ENCODE results near the gene IL15RA.
A peak's percentile ranks its signal among the peaks of the same experiment; 100 is the strongest.

Gene IL15RA, protein sequence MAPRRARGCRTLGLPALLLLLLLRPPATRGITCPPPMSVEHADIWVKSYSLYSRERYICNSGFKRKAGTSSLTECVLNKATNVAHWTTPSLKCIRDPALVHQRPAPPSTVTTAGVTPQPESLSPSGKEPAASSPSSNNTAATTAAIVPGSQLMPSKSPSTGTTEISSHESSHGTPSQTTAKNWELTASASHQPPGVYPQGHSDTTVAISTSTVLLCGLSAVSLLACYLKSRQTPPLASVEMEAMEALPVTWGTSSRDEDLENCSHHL
- total RNA-seq = 11.3 to 15.3 reads per million in 2 donors

DNA sequence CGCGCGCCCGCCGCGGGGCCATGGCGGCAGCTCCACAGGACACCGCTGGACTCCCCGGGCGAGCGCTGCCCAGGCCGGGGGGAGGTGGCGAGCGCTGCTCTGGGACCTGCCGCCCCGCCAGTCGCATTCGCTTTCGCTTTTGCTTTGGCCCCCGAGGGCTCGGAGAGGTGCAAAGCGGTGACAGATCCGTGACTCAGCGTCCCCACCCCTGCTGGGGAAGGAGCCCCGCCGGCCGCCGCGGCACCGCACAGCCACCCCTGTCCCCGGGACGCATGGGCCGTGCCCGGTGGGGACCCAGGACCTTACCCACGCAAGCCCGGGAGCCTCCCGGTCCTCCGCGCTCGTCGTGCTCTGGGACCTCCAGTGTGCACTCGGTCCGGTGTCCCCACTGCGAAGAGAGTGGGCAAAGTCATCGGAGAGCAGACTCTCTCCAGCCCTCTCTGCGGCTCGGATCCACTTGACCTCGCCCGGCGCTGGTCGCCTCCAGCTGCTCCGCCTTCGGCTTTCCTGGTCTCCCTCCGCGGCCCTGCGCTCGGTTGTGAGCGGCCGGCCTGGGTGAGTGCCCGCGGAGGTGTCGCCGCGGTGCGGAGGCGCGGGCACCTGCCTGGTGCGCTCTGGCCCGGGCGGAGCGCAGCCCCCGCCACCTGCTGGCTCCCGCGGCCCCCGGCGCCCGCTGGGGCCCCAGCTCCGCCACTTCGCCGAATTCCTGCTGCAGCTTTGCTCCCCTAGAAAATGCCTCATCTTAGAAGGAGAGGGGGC lies at the start of gene IL15RA:
Gene IL15RA (minus strand): TSS at position 73 of the 759 bp plus-strand sequence. CDS start 51 bp downstream, at position 22.
- peak; percentile 68 for DNase-seq

DNA sequence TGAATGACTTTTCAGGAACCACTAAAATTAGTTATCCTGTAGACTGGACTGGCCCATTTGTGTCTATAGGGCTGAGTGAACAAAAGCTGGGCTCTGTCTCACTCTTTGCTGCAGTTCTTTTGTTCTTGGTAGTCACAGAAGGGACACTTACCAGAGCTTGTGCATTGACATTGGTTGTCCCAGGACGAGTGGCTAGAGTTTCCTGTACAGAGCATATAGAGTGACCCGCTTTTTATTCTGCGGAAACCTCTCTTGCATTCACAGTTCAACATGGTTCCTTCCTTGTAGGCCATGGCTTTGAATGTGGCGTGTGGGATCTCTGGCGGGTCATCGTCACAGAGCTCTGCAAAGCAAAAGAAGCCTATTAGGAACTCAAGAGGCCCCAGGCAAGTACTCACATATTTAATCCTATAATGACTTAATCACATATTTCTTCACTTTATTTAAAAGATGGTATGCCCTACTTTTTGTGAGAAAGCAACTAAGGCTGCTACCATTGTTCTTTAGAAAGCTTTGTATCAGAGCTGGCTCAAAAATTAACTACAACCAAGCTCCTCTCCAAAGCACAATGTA lies 48.4 kb upstream of the IL15RA start:
- no peak for DNase-seq

DNA sequence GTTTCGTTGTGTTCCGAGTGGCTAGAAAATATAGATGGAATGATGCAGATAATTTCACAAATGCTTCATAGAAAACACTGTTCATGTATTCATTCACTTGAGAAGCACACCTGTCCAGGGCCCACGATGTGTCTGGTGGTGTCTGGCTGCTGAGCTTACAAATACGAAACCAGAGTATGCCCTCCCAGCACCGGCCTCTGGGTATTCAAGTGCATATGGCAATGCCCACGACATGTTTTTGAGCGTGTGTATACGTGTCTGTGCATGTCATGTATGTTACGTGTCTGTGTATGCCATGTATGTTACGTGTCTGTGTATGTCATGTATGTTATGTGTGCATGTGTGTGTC lies 47.0 kb upstream of the IL15RA start:
- DNase-seq = no peak

DNA sequence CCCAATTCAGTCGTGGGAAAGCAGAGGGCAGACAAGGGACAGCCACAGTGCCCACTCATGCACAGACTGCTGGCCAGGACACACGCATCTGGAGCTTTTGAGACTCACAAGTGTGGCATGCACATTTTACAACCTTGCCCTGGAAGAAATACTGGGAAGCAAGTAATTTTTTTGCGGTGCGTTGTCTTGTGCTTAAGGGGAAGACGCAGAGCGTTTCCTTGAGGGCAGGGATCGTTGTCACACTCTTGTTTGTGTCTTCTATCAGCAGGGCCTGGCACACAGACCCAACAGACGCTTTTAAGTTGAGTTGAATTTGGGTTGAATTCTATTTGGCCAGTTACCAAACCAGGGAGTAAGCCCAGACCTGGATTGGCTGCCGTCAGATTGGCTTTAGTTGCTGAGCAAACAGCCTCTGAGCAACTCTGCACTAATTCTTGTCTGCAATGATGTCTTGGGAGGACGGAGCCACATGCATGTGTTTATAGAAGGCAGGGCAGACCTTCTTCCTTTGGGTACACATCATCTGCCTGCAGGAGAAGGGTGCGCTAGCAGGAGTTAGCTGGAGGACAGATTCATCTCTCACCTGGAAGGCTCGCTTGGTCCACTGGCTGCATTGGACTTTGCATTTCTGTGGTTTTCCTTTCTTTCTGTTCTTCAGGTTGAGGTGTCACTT lies 46.5 kb upstream of the IL15RA start:
- DNase-seq = no peak

DNA sequence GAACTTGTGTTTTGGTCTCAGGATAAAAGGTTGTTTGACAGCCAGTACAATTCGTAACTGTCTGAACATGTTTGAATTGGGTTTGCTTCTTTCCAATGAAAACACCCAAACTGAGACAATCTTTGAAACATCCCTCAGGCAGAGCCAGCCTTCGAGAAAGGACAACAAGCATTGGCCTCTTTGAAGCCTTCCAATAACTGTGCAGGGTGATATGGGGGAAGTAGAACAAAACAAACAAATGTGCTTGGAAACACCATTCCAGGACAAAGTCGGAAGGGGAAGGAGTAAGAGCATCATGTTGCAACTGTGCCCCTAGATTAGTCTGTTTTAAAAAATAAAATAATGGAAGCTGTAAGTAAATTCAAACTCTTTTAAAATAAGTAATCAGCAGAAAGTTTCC lies 45.3 kb upstream of the IL15RA start:
- no peak for DNase-seq

DNA sequence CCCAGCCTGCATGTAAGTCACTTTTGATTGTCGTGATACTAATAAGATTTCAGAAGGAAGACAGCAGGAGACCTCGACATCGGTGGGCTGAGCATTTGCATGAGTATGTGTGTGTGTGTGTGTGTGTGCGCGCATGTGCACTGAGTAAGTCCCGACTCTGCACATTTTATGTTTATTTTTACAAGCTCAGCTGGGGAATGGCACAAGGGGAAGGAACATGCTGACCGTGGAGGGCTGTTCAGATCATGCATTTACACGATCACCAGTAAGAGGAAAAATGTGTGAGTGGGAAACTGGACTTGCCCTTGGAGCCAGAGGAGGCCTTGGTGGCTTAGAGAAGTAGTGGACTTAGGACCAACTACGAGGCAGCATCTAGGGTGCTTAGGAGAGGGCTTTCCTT lies 43.5 kb upstream of the IL15RA start:
- no peak for DNase-seq

DNA sequence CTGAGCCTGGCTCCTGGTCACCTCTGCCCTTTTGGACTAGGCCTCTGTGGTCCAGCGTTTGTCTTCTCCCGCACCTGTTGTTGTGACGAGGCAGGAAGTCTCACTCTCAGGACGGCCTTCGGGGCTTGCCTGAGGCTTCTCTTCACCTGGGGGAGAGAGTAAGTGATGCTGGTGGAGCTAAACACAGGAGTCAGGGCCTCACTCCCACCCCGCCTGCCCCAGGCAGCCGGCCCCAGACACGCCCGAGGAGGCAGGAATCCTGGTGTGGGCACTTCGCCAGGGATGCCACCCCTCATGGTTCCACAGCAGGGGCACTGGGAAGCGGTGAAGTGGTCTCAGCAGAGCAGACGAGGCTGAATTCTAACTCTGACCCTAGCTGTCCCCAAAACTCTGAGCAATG lies 42.5 kb upstream of the IL15RA start:
- DNase-seq = no peak

DNA sequence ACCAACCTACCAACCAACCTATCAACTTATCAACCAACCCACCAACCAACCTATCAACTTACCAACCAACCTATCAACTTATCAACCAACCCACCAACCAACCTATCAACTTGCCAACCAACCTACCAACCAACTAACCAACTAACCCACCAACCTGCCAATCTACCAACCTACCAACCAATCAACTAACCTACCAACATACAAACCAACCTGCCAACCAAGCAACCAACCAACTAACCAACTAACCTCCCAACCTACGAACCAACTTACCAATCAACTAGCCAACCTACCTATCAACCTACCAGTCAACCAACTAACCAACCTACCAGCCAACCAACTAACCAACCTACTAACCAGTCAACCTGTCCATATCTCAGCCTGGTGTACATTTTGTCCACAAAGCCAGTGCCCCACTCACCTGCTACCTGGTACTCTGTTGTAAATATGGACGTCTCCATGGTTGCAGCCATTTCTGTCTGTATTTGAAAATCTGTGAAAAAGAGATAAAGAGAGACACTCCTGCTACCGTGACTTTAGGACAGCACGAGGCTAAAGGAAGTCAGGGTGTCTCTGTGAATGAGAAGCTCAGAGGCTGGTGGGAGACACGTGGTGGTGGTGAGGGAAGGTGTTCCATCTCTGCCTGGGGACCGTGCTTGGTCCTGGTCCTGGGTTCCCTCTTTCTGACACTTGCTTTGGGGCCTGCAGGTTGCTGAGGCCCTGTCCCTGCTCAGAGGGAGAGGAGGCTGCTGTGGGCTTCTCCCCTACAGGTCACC lies 41.9 kb upstream of the IL15RA start:
- no peak for DNase-seq

DNA sequence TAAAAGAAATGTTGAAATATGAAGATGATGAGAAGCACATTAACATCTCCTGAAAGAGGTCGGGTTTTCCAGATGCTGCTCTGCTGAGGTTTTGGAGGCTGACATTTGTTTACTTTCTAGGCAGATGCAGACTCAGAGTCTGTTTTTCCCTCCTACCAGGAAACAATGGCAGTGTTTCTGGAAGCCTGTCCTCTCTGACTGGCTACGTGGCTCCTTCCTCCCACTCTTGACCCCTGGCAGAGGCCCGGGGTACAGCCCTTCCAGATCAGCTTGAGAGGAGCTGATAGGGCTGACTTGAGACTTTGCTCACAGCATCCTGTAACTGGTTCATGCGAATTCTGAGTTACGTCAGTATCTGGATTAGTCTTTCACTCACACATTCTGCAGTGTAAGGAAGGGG lies 41.1 kb upstream of the IL15RA start:
- no peak for DNase-seq

DNA sequence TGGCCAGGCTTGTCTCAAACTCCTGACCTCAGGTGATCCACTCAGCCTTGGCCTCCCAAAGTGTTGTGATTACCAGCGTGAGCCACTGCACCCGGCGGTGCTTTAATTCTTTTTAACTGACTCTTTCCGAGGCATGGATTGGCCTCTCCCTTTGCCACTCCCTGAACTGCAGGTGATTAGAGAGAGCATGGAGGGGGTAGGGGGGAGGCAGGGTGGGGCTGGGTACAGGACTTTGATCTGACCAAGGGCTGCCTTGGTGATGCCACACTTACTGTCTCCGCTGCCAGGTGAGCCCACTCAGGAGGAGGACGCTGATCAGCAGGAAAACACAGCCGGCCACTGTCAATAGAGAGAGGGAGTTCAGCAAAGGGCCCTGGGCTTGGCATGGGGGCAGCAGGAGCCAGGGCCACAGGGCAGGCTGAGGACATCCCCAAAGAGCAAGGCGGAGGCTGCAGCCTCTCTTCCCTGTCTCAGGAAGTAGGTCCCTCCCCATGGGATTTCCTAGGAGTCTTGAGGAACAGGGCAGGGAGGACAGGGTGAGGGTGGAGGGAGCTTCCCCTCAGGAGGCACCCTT lies 40.5 kb upstream of the IL15RA start:
- DNase-seq = no peak

DNA sequence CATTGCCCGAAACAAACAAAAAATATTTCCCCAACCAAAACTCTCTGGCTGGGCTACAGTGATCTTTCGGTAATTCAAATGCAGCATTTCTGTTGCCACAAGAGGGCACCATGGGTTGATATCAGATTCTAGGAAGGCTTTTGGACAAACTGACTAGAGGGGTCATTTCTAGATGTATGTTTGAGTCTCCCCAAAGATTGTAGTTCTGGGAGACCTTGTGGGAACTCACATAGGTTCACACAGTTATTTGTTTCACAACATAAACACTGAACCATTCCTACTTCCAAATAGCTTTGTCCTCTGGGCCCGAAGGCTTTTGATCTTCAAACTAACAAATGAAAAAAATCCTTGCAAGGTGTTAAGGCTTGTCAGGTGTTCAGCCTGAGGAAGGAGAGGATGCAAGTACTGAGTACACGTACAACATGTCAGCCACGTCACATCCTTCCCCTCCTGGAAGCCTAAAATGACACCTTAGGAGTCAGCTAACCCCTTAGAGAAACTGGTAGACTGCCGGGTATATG lies 37.0 kb upstream of the IL15RA start:
- DNase-seq = no peak

DNA sequence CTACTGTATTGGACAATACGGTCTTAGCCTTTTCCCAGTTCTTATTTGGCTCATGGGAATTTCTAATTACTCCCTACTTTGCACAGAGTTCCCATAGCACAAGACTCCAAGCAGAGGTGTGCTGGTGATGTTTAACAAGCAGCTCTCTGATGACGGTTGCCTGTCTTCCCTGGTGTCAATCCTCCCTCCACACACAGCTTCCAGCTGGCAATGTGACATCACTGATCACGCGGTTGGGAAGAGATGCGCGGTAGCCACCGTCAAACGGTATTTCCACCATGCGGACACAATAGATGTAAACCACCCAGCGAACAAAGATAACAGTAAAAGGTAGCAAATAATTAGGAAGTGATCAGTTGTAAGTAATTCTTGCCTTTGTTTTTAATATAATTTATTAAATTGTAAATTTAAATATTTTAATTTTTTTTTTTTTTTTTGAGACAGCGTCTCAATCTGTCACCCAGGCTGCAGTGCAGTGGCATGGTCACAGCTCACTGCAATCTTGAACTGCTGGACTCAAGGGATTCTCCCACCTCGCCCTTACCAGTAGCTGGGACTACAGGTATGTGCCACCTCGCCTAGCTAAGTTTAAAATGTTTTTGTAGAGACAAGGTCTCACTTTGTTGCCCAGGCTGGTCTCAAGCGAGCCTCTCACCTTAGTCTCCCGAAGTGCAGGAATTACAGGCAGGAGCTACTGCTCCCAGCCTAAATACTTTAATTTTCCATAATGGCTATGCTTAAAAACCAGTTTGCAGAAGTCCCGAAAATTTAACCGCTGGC lies 36.3 kb upstream of the IL15RA start:
- no peak for DNase-seq

DNA sequence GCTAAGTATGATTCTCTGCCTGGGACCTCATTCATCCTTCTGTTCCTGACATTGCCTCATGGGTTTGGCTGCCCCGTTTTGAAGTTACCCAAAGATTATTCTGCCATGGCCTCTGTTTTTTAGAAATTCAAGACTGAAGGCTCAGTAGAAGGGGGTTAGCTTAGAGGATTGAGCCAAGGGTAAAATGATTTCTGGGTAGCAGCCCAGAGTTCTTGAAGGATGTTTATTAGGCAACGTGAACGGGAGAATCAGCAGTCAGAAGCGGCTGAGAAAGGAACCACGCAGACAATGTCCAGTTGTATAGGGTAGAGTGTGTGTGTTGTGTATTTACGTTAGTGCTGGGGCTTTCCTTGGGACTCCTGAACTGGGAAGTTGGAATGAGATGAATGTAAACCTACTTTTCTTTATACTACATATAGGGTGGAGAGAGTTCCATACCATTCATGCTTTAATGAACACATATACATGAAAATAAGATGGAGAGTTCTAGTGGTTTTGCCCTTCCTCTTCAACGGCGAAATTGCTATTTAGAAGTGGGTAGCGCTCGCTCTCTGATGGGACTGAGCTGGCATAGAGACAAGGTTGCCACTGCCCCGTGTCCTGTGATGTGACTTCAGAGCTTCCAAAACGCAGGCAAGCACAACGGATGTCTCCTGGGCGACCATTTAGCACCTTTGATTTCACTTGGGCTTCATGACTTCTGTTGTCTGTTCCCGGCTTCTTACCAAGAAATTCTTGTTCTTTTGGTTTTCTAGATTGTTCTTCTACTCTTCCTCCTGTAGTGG lies 35.0 kb upstream of the IL15RA start:
- no peak for DNase-seq

DNA sequence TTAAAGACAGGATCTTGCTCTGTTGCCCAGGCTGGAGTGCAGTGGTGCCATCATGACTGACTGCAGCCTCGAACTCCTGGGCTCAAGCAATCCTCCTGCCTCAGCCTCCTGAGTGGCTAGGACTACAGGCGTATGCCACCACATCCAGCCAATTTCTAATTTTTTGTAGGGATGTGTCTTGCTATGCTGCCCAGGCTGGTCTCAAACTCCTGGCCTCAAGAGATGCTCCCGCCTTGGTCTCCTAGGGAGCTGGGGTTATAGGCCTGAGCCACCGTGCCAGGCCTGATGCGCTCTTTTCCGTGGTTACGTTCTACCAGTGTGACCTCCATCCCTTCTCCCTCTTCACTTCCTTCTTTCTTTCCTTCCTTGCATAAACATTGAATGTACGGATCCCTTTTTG lies 34.2 kb upstream of the IL15RA start:
- no peak for DNase-seq

DNA sequence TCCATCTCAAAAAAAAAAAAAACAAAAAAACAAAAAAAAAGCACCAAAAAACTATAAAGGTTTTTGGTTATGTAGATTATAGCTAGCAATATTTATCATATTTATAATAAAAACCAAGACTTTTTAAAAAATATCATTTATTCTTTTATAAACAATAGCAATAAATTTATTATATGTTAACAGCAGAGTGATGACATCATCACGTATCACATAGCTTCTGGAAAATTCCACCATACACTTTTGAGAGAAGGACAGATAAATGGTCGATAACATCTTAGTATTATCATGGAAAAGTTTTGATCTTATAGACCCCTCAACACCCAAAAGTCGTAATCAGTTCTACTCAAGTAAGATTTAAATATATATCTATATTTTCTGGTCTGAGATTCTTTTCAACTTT lies 33.2 kb upstream of the IL15RA start:
- no peak for DNase-seq

DNA sequence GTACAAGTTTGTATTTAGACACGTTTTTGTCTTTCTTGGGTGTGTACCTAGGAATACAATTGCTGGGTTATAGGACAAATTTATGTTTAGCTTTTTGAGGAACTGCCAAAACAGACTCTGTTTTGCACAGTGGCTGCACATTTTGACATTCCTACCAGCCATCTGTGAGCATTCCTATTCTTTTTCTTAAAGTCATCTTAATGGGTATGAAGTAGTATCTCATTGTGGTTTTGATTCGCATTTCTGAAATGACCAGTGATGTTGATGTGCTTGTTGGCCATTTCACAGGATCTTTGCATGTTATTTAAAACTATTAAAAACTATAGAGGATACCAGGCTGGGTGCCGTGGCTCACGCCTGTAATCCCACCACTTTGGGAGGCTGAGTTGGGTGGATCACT lies 32.6 kb upstream of the IL15RA start:
- DNase-seq = no peak

DNA sequence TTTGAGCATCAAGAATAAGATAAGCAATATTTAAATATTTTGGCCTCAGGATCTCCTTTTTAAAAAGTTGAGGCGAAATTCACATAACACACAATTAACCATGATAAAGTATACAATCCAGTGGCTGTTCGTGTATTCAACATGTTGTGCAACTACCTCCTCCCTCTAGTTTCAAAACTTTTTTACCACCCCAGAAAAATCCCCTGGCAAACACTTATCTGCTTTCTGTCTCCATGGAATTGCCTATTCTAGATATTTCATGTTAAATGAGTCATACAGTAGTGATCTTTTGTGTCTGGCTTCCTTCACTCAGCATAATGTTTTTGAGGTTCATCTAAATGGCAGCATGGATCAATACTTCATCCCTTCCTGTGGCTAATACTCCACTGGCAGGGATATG lies 31.8 kb upstream of the IL15RA start:
- DNase-seq = no peak

DNA sequence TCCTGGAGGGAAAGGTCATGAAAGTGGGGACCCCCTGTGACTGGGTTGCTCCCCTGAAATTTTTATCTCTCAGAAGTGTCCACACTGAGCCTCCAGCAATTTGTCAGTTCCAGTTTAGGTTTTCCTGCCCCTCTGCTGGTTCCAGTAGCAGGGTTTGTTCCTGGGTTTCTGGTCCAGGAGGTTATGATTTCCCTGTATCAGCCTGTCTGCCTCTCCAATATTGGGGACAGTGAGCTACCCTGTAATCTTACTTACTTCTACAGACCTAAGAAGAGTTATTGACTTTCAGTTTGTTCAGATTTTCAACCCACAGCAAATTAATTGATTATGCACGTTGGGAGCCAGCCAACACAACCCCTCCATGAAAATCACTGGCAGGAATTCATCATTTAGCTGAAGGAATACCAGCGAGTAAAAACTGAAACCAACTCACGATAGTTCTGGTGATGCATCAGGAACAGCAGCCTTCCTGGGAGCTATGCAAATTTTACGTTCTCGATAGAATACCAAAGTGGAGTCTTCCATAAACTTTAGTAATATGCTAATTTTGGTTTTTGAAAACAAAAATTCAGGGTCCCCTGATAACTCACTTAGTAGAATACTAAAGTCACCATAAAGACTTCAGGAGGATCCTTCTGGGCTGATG lies 31.3 kb upstream of the IL15RA start:
- no peak for DNase-seq

DNA sequence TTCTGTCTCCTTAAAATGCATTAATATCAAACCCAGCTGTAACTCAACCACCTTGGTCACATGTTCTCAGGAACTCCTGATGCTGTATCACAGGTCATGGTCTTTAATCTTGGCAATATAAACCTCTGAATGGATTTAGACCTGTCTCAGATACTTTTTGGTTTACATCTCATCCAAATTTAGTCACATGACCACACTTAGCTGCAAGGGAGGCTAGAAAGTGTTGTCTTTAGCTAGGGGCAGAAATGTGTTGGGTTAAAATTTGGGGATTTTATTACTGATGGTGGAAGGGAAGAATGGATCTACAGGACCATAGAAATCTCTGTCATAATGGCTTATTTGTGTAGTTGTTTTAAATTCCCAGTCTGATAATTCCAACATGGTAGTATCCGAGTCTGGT lies 29.6 kb upstream of the IL15RA start:
- DNase-seq = no peak

DNA sequence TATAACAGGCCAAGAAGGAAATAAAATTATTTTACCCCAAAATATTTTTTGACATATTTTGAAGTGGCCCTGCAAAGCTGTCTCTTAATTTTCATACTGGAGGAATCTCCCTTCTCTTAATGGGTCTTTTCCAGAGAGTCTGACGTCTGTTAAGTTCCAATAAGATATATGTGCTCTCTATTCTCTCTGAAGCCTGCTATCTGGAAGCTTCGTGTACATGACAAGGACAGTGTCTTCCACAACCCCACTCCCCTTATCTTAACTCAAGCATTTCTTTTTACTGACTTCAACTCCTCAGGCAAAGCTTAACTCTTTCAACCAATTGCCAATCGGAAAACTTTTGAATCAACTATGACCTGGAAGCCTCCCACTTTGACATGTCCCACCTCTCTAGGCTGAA lies 29.2 kb upstream of the IL15RA start:
- DNase-seq = no peak

Data from activated gamma-delta T cell (primary cell).